PC-9 (cell line): ENCODE data around the gene UNCX.

Experiments
- CTCF ChIP-seq: fragments of 200-600 bp; sonication (generic); conservative IDR thresholded peaks from 2 replicates; pipeline ENCODE4 v1.6.1; 2017; ENCODE audit warnings: mixed run types, antibody characterized with exemption, mild to moderate bottlenecking, moderate library complexity
- EZH2 ChIP-seq: fragments of 200-600 bp; sonication (generic); IDR thresholded peaks from 2 replicates; pipeline ENCODE4 v1.8.0; 2017; ENCODE audit warnings: antibody characterized with exemption, low read depth

DNA sequence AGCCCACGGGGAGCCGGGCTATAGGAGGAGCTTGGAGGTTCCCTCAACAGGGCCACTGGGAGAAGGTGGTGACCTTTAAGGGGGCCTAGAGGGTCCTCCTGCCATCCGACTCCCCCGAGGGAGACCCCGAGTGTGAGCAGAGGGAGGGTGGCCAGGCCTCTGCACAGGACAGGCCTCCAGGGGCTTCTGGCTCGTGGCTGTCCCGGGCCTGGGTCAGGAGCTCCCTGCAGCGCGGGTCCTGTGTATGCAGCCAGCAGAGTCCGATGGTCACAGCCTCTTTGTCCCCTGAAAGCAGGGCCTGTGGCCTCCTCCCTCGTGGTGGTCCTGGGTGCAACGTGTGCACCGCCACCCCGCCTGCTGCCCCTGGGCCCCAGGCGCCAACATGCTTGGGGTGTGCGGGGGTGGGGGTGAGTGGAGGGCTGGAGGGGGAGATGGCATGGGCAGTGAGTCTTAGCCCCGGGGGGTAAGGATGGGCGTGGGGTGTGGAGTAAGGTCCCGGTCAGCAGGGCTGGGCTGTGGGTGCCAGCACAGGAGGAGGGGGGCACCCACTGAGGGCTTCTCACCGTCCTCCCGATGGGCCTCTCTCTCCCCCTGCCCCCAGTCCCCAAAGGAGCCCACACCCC lies 27.1 kb downstream of the UNCX start:
- TF ChIP-seq CTCF (no peak), EZH2 (no peak)
